Gastrocnemius medialis (tissue), 4 donors: ENCODE data around the gene NDUFS6. TPM values are rescaled to one million over a fixed set of nuclear protein-coding genes. Genes with fewer than 3 reads are reported as not detected.
A peak's percentile ranks its signal among the peaks of the same experiment; 100 is the strongest.

Experiments used
- ATAC-seq, 2 donors: fragments of 150-250 bp; one replicate each; pipeline ENCODE4 v1.9.1; 2016
- DNase-seq, 2 donors: peaks; one replicate each; pipeline ENCODE4 v3.0.0-alpha.2; 2019
- H3K27ac ChIP-seq, 4 donors: fragments of 200-600 bp; sonication (generic); 1 replicate in 1 of 4; 2 replicates in 3 of 4; pipeline ENCODE4 v1.5.1; 2016 to 2018; ENCODE audit warnings: mild to moderate bottlenecking in 2 of 4, moderate library complexity in 1 of 4
- H3K27me3 ChIP-seq, 3 donors: fragments of 200-600 bp; sonication (generic) in 2 of 3; 1 replicate in 1 of 3; 2 replicates in 2 of 3; pipeline versions ENCODE4 v1.5.1 to v1.6.0; 2016 to 2019; ENCODE audit warnings: mild to moderate bottlenecking in 1 of 3, moderate library complexity in 1 of 3
- H3K36me3 ChIP-seq, 2 donors: fragments of 200-600 bp; sonication (generic) in 1 of 2; one replicate each; pipeline ENCODE4 v1.5.1; 2017 to 2018
- H3K4me1 ChIP-seq, 2 donors: fragments of 200-600 bp; sonication (generic) in 1 of 2; one replicate each; pipeline ENCODE4 v1.5.1; 2016 to 2017; ENCODE audit warnings: mild to moderate bottlenecking in 2 of 2
- H3K4me3 ChIP-seq, 4 donors: fragments of 200-600 bp; sonication (generic) in 3 of 4; 1 replicate in 1 of 4; 2 replicates in 3 of 4; pipeline ENCODE4 v1.5.1; 2016 to 2019; ENCODE audit warnings: mild to moderate bottlenecking in 2 of 4
- H3K9me3 ChIP-seq, 3 donors: fragments of 200-600 bp; sonication (generic) in 2 of 3; 1 replicate in 1 of 3; 2 replicates in 2 of 3; pipeline ENCODE4 v1.5.1; 2016 to 2019
- POLR2A ChIP-seq, 2 donors: fragments of 450-650 bp; IDR thresholded peaks; one replicate each; pipeline ENCODE4 v1.6.1; 2017; ENCODE audit warnings: antibody characterized with exemption in 2 of 2, mild to moderate bottlenecking in 2 of 2, moderate library complexity in 2 of 2
- in situ Hi-C, 4 donors: fragments of 200-750 bp; cut with MboI; loops; one replicate each; pipeline versions ENCODE4 v1.15.0 to v1.8.0; 2017; ENCODE audit warnings: low sequenced_read_pairs in 4 of 4
- intact Hi-C: fragments of 100-400 bp; cut with DNase I; formaldehyde crosslinking; loops from one replicate; pipeline ENCODE4 v1.15.1; 2023; ENCODE audit warnings: low total_unique reads
- total RNA-seq, 4 donors: library from RNA; depleted of rRNA; stranded (reverse); fragments of >200 nt; gene quantifications; one replicate each; pipeline versions ENCODE4 v1.1.0 to v1.2.3, GENCODE V29; 2016
- TF ChIP-seq, protein P1 (sequence below), 5 experiments: fragments of 450-650 bp in 3 of 5; fragments of 200-600 bp in 2 of 5; sonication (generic) in 2 of 5; IDR thresholded peaks in 4 of 5; conservative IDR thresholded peaks in 1 of 5; 1 replicate in 4 of 5; 2 replicates in 1 of 5; pipeline ENCODE4 v1.5.1; 2016 to 2019; ENCODE audit warnings: antibody characterized with exemption in 5 of 5, mild to moderate bottlenecking in 3 of 5, moderate library complexity in 3 of 5

Gene NDUFS6
- total RNA-seq = 100 to 1,000 TPM in 3 of 4 donors, 10 to 100 TPM in 1; 70.8 to 135 (median 106) TPM

GRCh38 chr5:1801222-1801966 lies at the start of gene NDUFS6:
TSS of gene NDUFS6 (plus strand) at chr5:1801407. CDS start at chr5:1801418, 11 bp downstream.
- Histone ChIP-seq H3K27me3 (no peaks in the 10 kb centered on the region), H3K4me3 (peak within 1 kb of the TSS; percentile 84 to 99 (median 98)), H3K27ac (peak within 1 kb of the TSS; percentile 90 to 98 (median 92)), H3K9me3 (no peaks in the 10 kb centered on the region), H3K36me3 (peaks cover 0 to 62% of the 10 kb centered on the region in 2 donors), H3K4me1 (peaks cover 23 to 34% of the 10 kb centered on the region in 2 donors)
- peak; percentile 55 to 72 for DNase-seq
- intact Hi-C loops (loop anchor here (1.0 to 2.0 kb wide), 2 partner anchors 82 to 457 kb away; partner anchors contain the start of gene CLPTM1L), in situ Hi-C loops (no loop called here)
- TF ChIP-seq, protein P1, sequence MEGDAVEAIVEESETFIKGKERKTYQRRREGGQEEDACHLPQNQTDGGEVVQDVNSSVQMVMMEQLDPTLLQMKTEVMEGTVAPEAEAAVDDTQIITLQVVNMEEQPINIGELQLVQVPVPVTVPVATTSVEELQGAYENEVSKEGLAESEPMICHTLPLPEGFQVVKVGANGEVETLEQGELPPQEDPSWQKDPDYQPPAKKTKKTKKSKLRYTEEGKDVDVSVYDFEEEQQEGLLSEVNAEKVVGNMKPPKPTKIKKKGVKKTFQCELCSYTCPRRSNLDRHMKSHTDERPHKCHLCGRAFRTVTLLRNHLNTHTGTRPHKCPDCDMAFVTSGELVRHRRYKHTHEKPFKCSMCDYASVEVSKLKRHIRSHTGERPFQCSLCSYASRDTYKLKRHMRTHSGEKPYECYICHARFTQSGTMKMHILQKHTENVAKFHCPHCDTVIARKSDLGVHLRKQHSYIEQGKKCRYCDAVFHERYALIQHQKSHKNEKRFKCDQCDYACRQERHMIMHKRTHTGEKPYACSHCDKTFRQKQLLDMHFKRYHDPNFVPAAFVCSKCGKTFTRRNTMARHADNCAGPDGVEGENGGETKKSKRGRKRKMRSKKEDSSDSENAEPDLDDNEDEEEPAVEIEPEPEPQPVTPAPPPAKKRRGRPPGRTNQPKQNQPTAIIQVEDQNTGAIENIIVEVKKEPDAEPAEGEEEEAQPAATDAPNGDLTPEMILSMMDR (IDR thresholded peaks at IDR 0.05 in 4 of 5, conservative IDR thresholded peaks at IDR 0.05 in 1 of 5) = peak in 1 of 5 experiments; percentile 12
- peak; percentile 71 to 77 for TF ChIP-seq POLR2A (IDR thresholded peaks at IDR 0.05)
- peak; percentile 72 to 73 for ATAC-seq

DNA sequence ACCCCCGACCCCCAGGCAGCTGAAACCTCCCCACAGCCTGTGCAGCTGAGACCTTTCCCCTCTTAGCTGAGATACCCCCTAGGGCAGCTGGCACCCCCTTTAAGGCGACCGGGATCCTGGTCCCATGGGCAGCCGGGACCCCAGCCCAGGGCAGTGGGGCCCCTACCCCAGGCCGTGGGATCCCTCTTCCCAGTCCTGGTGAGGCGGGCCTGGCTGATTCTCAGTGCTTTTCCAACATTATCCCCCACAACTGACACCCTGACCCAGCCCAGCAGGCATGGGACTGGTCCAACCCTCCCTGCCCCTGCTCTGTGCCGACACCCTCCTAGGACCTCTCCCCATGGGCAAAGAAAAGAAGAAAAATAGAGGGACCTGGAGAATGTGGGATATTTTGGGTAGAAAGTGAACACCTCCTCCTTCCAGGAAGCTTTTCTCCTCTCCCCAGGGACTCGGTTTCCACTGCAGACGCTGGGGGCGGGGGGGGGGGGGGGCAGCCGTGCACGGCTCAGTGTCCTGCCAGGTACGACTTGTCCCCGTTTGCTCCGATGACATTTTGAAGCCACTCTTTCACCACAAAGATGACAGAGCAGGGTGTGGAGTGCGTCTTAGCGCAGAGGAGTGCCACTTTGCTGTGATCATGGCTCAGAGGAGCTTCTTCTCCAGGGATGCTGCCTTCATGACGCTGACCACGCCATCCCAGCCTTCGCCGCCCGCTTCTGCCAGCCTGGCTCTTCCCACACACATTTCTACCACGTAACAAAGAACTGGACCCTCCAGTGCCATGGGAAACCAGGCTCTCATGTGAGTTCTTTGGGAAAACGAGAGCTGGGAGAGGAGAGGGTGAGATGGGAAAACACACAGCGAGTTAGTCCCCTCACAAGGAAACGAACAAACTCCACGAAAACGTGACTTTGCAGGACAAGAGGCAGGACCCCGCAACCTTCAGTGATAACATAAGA lies 49.1 kb upstream of the NDUFS6 start:
- Histone ChIP-seq H3K9me3 (no peaks in the 10 kb centered on the region), H3K27ac (no peak overlapping the region), H3K27me3 (peaks cover 0 to 7% (median 0%) of the 10 kb centered on the region in 3 donors), H3K4me3 (no peak overlapping the region), H3K36me3 (no peaks in the 10 kb centered on the region), H3K4me1 (no peaks in the 10 kb centered on the region)
- in situ Hi-C loops (loop anchor here in 3 of 4 donors (25.0 kb wide), 1 partner anchor 285 kb away; no protein-coding TSS in a partner anchor), intact Hi-C loops (no loop called here)
- TF ChIP-seq, protein P1 (IDR thresholded peaks at IDR 0.05 in 4 of 5, conservative IDR thresholded peaks at IDR 0.05 in 1 of 5) = no peak
- TF ChIP-seq POLR2A (IDR thresholded peaks at IDR 0.05) = no peak
- ATAC-seq (no peak), DNase-seq (no peak)

DNA sequence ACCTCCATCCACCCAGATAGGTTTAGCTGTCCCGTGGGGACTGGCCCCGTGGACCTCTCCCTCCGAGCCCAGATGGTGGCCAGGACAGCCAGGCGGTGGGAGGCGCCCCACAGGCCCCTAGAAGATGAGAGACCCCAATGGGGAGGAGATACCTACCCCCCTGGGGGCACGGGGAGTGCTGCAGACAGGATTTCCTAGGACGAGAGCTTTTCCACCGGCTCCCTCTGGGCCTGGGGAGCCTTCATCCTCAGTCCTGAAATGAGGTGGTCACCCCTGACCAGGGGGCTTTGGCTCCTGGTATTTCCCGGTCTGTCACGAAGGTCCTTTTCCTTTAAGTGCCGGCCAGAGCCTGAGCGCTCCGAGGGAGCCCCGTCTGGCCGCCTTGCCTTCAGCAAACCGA lies 48.3 kb upstream of the NDUFS6 start:
- TF ChIP-seq, protein P1 (IDR thresholded peaks at IDR 0.05 in 4 of 5, conservative IDR thresholded peaks at IDR 0.05 in 1 of 5) = no peak
- TF ChIP-seq POLR2A (IDR thresholded peaks at IDR 0.05) = no peak
- in situ Hi-C loops (loop anchor here in 3 of 4 donors (25.0 kb wide), 1 partner anchor 284 kb away; no protein-coding TSS in a partner anchor), intact Hi-C loops (no loop called here)
- DNase-seq (no peak), ATAC-seq (no peak)
- H3K4me3 ChIP-seq = no peak overlapping the region
- H3K36me3 ChIP-seq = no peaks in the 10 kb centered on the region
- H3K4me1 ChIP-seq = no peaks in the 10 kb centered on the region
- no peaks in the 10 kb centered on the region for H3K9me3 ChIP-seq
- H3K27me3 ChIP-seq = peaks cover 0 to 7% (median 0%) of the 10 kb centered on the region in 3 donors
- no peak overlapping the region for H3K27ac ChIP-seq

GRCh38 chr5:1753490-1753889 lies 47.7 kb upstream of the NDUFS6 start:
- in situ Hi-C loops = loop anchor here in 3 of 4 donors (25.0 kb wide), 1 partner anchor 284 kb away; no protein-coding TSS in a partner anchor
- H3K36me3 ChIP-seq = no peaks in the 10 kb centered on the region
- DNase-seq = no peak
- no peak overlapping the region for H3K27ac ChIP-seq
- no peaks in the 10 kb centered on the region for H3K4me1 ChIP-seq
- intact Hi-C loops = no loop called here
- H3K27me3 ChIP-seq = peaks cover 0 to 7% (median 0%) of the 10 kb centered on the region in 3 donors
- no peak overlapping the region for H3K4me3 ChIP-seq
- ATAC-seq = no peak
- TF ChIP-seq, protein P1 (IDR thresholded peaks at IDR 0.05 in 4 of 5, conservative IDR thresholded peaks at IDR 0.05 in 1 of 5) = no peak
- no peak for TF ChIP-seq POLR2A (IDR thresholded peaks at IDR 0.05)
- H3K9me3 ChIP-seq = no peaks in the 10 kb centered on the region
